HCT116 (cell line): ENCODE measurements around the gene AR. TPM values are rescaled to one million over a fixed set of nuclear protein-coding genes. Genes with fewer than 3 reads are reported as not detected.

Experiments used
- ATAC-seq: fragments of 200-7000 bp; cut with Tn5 transposase; 2 replicates; pipeline ENCODE4 v1.9.1; 2020; ENCODE audit warnings: mild to moderate bottlenecking, moderate library complexity
- BruUV-seq: library from RNA; stranded (reverse); fragments of 400-500 nt; replicated peaks from 2 replicates; lab custom pipeline; 2021; lab: Mats Ljungman, UMichigan
- CTCF ChIA-PET: fragments of 300-600 bp; sonication (Branson Sonifier 250); formaldehyde crosslinking; loops from one replicate; lab custom pipeline; 2021; ENCODE audit warnings: antibody characterized with exemption; lab: Charles Lee
- POLR2A ChIA-PET: fragments of 300-600, 350-600 bp; sonication (Branson Sonifier 250); formaldehyde crosslinking; loops from one replicate; lab custom pipeline; 2021; ENCODE audit warnings: antibody characterized with exemption; lab: Charles Lee
- RAD21 ChIA-PET, 2 experiments: fragments of 300-600 bp; sonication (Branson Sonifier 250); formaldehyde crosslinking; loops; one replicate each; lab custom pipeline; 2023; ENCODE audit warnings: low total read pairs in 2 of 2; ENCODE audit not compliant: uncharacterized antibody in 2 of 2, unreplicated experiment in 2 of 2, low non-redundant PET in 1 of 2; lab: Charles Lee
- DNase-seq: peaks from one replicate; pipeline ENCODE4 v3.0.0-alpha.2; 2010; ENCODE audit warnings: low read depth, low spot score
- H2AFZ ChIP-seq: fragments of 200-600 bp; shearing (Covaris generic), sonication (generic); 2 replicates; pipeline ENCODE4 v1.6.1; 2017; ENCODE audit warnings: low read depth, mixed run types, mixed read lengths, antibody characterized with exemption, low read length; ENCODE audit not compliant: poor library complexity, severe bottlenecking
- H3K27ac ChIP-seq: 2 replicates; pipeline ENCODE4 v1.5.1; 2012; ENCODE audit warnings: low read depth, low read length
- H3K27me3 ChIP-seq: fragments of 200-600 bp; sonication (generic); 2 replicates; pipeline ENCODE4 v1.6.1; 2016; ENCODE audit warnings: mixed run types, low read length, mixed read lengths; ENCODE audit not compliant: insufficient read depth
- H3K36me3 ChIP-seq, 2 experiments: fragments of 200-500 bp in 1 of 2; fragments of 200-600 bp in 1 of 2; sonication (Bioruptor generic) in 1 of 2; sonication (generic) in 1 of 2; 2 replicates each; pipeline versions ENCODE4 v1.5.1 to v1.6.1; 2014 to 2016; ENCODE audit warnings: low read length in 2 of 2, inconsistent platforms in 1 of 2, mixed read lengths in 1 of 2, mixed run types in 1 of 2; ENCODE audit not compliant: insufficient read depth in 2 of 2, control insufficient read depth in 1 of 2
- H3K4me1 ChIP-seq, 2 experiments: fragments of 200-600 bp in 1 of 2; sonication (generic) in 1 of 2; 2 replicates each; pipeline versions ENCODE4 v1.5.1 to v1.6.1; 2012 to 2017; ENCODE audit warnings: low read length in 2 of 2, inconsistent platforms in 1 of 2, mild to moderate bottlenecking in 1 of 2, mixed read lengths in 1 of 2, mixed run types in 1 of 2, moderate library complexity in 1 of 2; ENCODE audit not compliant: insufficient read depth in 2 of 2, control insufficient read depth in 1 of 2
- H3K4me2 ChIP-seq: fragments of 200-600 bp; sonication (generic); 2 replicates; pipeline ENCODE4 v1.6.1; 2017; ENCODE audit warnings: mixed run types, low read length, mixed read lengths
- H3K4me3 ChIP-seq, 2 experiments: fragments of 200-600 bp in 1 of 2; sonication (generic) in 1 of 2; replicated peaks in 1 of 2; 2 replicates each; pipeline ENCODE4 v1.5.1; 2011 to 2016; ENCODE audit warnings: low read length in 2 of 2, control low read depth in 1 of 2, low read depth in 1 of 2, mild to moderate bottlenecking in 1 of 2, mixed read lengths in 1 of 2, mixed run types in 1 of 2
- H3K79me2 ChIP-seq: fragments of 200-600 bp; sonication (generic); 2 replicates; pipeline ENCODE4 v1.6.1; 2017; ENCODE audit warnings: mild to moderate bottlenecking, mixed run types, low read length, moderate library complexity, mixed read lengths; ENCODE audit not compliant: insufficient read depth
- H3K9ac ChIP-seq: fragments of 200-600 bp; sonication (generic); 2 replicates; pipeline ENCODE4 v1.6.1; 2016; ENCODE audit warnings: low read length, mixed read lengths
- H3K9me2 ChIP-seq: fragments of 200-600 bp; sonication (generic), shearing (Covaris generic); 2 replicates; pipeline ENCODE4 v1.6.1; 2017; ENCODE audit warnings: mixed run types, mild to moderate bottlenecking, moderate library complexity; ENCODE audit not compliant: insufficient read depth
- H3K9me3 ChIP-seq, 2 experiments: fragments of 200-500 bp in 1 of 2; fragments of 200-600 bp in 1 of 2; sonication (Bioruptor generic) in 1 of 2; sonication (generic) in 1 of 2; 2 replicates each; pipeline ENCODE4 v1.6.1; 2014 to 2017; ENCODE audit warnings: low read length in 2 of 2, mixed read lengths in 2 of 2, inconsistent platforms in 1 of 2, low read depth in 1 of 2, mild to moderate bottlenecking in 1 of 2, mixed run types in 1 of 2, moderate library complexity in 1 of 2; ENCODE audit not compliant: control insufficient read depth in 1 of 2, insufficient read depth in 1 of 2
- H4K20me1 ChIP-seq: fragments of 200-600 bp; sonication (generic), shearing (Covaris generic); 2 replicates; pipeline ENCODE4 v1.6.1; 2017; ENCODE audit warnings: mixed run types, mild to moderate bottlenecking, moderate library complexity; ENCODE audit not compliant: insufficient read depth
- CBX3 ChIP-seq: IDR thresholded peaks from 2 replicates; pipeline ENCODE4 v1.6.1; 2012; ENCODE audit warnings: low read depth
- CEBPB ChIP-seq: IDR thresholded peaks from 2 replicates; pipeline ENCODE4 v1.6.1; 2012; ENCODE audit warnings: low read depth
- ELF1 ChIP-seq: IDR thresholded peaks from 2 replicates; pipeline ENCODE4 v1.6.1; 2012; ENCODE audit warnings: low read depth, borderline replicate concordance
- EZH2 ChIP-seq: fragments of 200-600 bp; sonication (generic); IDR thresholded peaks from 2 replicates; pipeline ENCODE4 v1.6.1; 2017; ENCODE audit warnings: antibody characterized with exemption, mixed run types
- EZH2phosphoT487 ChIP-seq: fragments of 200-600 bp; IDR thresholded peaks from 2 replicates; pipeline ENCODE4 v1.6.1; 2018; ENCODE audit warnings: antibody characterized with exemption, borderline replicate concordance
- FOSL1 ChIP-seq: IDR thresholded peaks from 2 replicates; pipeline ENCODE4 v1.6.1; 2012; ENCODE audit warnings: low read depth
- JUND ChIP-seq: IDR thresholded peaks from 2 replicates; pipeline ENCODE4 v1.6.1; 2012
- POLR2A ChIP-seq: IDR thresholded peaks from 2 replicates; pipeline ENCODE4 v1.7.0; 2011; ENCODE audit warnings: borderline replicate concordance; ENCODE audit not compliant: insufficient read depth, insufficient read length; ENCODE audit errors: extremely low read depth
- POLR2AphosphoS5 ChIP-seq: IDR thresholded peaks from 2 replicates; pipeline ENCODE4 v1.6.1; 2011; ENCODE audit warnings: mild to moderate bottlenecking, low read depth, low read length, moderate library complexity
- RAD21 ChIP-seq: IDR thresholded peaks from 2 replicates; pipeline ENCODE4 v1.6.1; 2012; ENCODE audit warnings: low read depth, mild to moderate bottlenecking
- REST ChIP-seq: IDR thresholded peaks from 2 replicates; pipeline ENCODE4 v1.6.1; 2012; ENCODE audit warnings: low read depth
- SIN3A ChIP-seq: IDR thresholded peaks from 2 replicates; pipeline ENCODE4 v1.6.1; 2012; ENCODE audit warnings: low read depth
- SP1 ChIP-seq: IDR thresholded peaks from 2 replicates; pipeline ENCODE4 v1.6.1; 2012; ENCODE audit warnings: low read depth
- SRF ChIP-seq: IDR thresholded peaks from 2 replicates; pipeline ENCODE4 v1.6.1; 2012; ENCODE audit warnings: low read depth
- TCF7L2 ChIP-seq: IDR thresholded peaks from 2 replicates; pipeline ENCODE4 v1.7.0; 2011; ENCODE audit warnings: borderline replicate concordance, inconsistent platforms; ENCODE audit not compliant: insufficient read depth, insufficient read length; ENCODE audit errors: extremely low read depth
- YY1 ChIP-seq: IDR thresholded peaks from 2 replicates; pipeline ENCODE4 v1.6.1; 2011; ENCODE audit warnings: low read length, low read depth, moderate library complexity, mild to moderate bottlenecking; ENCODE audit not compliant: insufficient replicate concordance; ENCODE audit errors: extremely low read depth
- ZFX ChIP-seq: fragments of 450-650 bp; IDR thresholded peaks from 2 replicates; pipeline ENCODE4 v1.6.1; 2017
- ZNF274 ChIP-seq: fragments of 200-500 bp; sonication (Bioruptor generic); IDR thresholded peaks from 2 replicates; pipeline ENCODE4 v1.6.1; 2014; ENCODE audit warnings: mild to moderate bottlenecking, low read depth, low read length, inconsistent platforms
- intact Hi-C: fragments of 100-400 bp; cut with micrococcal nuclease; formaldehyde crosslinking; loops from 2 replicates; pipeline ENCODE4 v1.10.0; 2022
- total RNA-seq: library from RNA; stranded (reverse); gene quantifications from one replicate; pipeline ENCODE4 v1.2.1, GENCODE V29; 2021; ENCODE audit not compliant: unreplicated experiment
- TF ChIP-seq, protein P1 (sequence below), 3 experiments: fragments of 200-600 bp in 1 of 3; sonication (generic) in 1 of 3; IDR thresholded peaks in 2 of 3; conservative IDR thresholded peaks in 1 of 3; 2 replicates each; pipeline ENCODE4 v1.5.1; 2012 to 2017; ENCODE audit warnings: low read depth in 2 of 3, low read length in 2 of 3, antibody characterized with exemption in 1 of 3, borderline replicate concordance in 1 of 3, control low read depth in 1 of 3, mild to moderate bottlenecking in 1 of 3, mixed read lengths in 1 of 3, mixed run types in 1 of 3, moderate library complexity in 1 of 3; ENCODE audit not compliant: insufficient read depth in 1 of 3
- TF ChIP-seq, protein P2 (sequence below): IDR thresholded peaks from 2 replicates; pipeline ENCODE4 v1.6.1; 2012

The AR gene
- total RNA-seq, 1 experiment from 2014 or later = 0.02 TPM

GRCh38 chrX:67654301-67654700 lies 110.5 kb downstream of the AR start:
- no peak overlapping the region for H2AFZ ChIP-seq
- RAD21 ChIA-PET = no interaction called here
- TF ChIP-seq SIN3A = no peak
- TF ChIP-seq ELF1 = no peak
- no peak for TF ChIP-seq YY1
- no peak for TF ChIP-seq RAD21
- TF ChIP-seq ZFX = no peak
- TF ChIP-seq, protein P1, sequence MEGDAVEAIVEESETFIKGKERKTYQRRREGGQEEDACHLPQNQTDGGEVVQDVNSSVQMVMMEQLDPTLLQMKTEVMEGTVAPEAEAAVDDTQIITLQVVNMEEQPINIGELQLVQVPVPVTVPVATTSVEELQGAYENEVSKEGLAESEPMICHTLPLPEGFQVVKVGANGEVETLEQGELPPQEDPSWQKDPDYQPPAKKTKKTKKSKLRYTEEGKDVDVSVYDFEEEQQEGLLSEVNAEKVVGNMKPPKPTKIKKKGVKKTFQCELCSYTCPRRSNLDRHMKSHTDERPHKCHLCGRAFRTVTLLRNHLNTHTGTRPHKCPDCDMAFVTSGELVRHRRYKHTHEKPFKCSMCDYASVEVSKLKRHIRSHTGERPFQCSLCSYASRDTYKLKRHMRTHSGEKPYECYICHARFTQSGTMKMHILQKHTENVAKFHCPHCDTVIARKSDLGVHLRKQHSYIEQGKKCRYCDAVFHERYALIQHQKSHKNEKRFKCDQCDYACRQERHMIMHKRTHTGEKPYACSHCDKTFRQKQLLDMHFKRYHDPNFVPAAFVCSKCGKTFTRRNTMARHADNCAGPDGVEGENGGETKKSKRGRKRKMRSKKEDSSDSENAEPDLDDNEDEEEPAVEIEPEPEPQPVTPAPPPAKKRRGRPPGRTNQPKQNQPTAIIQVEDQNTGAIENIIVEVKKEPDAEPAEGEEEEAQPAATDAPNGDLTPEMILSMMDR (IDR thresholded peaks at IDR 0.05 in 2 of 3, conservative IDR thresholded peaks at IDR 0.05 in 1 of 3; ENCODE audit: borderline replicate concordance in 1 of 3, insufficient read depth in 1 of 3, low read depth in 2 of 3, low read length in 2 of 3) = no peak
- TF ChIP-seq, protein P2, sequence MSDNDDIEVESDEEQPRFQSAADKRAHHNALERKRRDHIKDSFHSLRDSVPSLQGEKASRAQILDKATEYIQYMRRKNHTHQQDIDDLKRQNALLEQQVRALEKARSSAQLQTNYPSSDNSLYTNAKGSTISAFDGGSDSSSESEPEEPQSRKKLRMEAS = no peak
- TF ChIP-seq SP1 = no peak
- no peak for TF ChIP-seq TCF7L2
- no peak for TF ChIP-seq POLR2A
- TF ChIP-seq FOSL1 = no peak
- TF ChIP-seq REST = no peak
- TF ChIP-seq EZH2 = no peak
- TF ChIP-seq EZH2phosphoT487 = no peak
- no peak for TF ChIP-seq CEBPB
- TF ChIP-seq ZNF274 = no peak
- TF ChIP-seq JUND = no peak
- TF ChIP-seq CBX3 = no peak
- TF ChIP-seq POLR2AphosphoS5 = no peak
- no peak for TF ChIP-seq SRF
- TF ChIP-seq, all 23 proteins: peak for 0
- Histone ChIP-seq H4K20me1 (no peaks in the 10 kb centered on the region), H3K9me3 (no peaks in the 10 kb centered on the region), H3K9ac (no peak overlapping the region), H3K79me2 (no peaks in the 10 kb centered on the region), H3K36me3 (no peaks in the 10 kb centered on the region), H3K4me3 (no peak overlapping the region), H3K9me2 (no peaks in the 10 kb centered on the region), H3K27ac (no peak overlapping the region), H3K4me2 (no peak overlapping the region), H3K27me3 (no peaks in the 10 kb centered on the region), H3K4me1 (no peaks in the 10 kb centered on the region)
- ATAC-seq (no peak), DNase-seq (no peak)
- ChIA-PET CTCF (no interaction called here), POLR2A (no interaction called here)
- intact Hi-C loops = no loop called here
- BruUV-seq = no TSS peak
